MM.1S (cell line): ENCODE measurements around the gene RARA.
"Not testable (repeated sequence)": the region's sequence is repeated elsewhere in the genome, so short reads cannot be mapped to it uniquely, and the experiment has no call there.

ENCODE experiments used
- DNase-seq: peaks from one replicate; pipeline ENCODE4 v3.0.0-alpha.2; 2015
- H2AFZ ChIP-seq: fragments of 300-600 bp; sonication (generic); 2 replicates; pipeline ENCODE4 v1.6.0; 2016; ENCODE audit warnings: antibody characterized with exemption, low read length
- H3F3A ChIP-seq: fragments of 300-600 bp; sonication (generic); 2 replicates; pipeline ENCODE4 v1.6.1; 2016; ENCODE audit warnings: mild to moderate bottlenecking, antibody characterized with exemption, low read length, moderate library complexity, mixed read lengths; ENCODE audit not compliant: insufficient read depth
- H3K27ac ChIP-seq: fragments of 300-600 bp; sonication (generic); 2 replicates; pipeline ENCODE4 v1.5.1; 2016; ENCODE audit warnings: mild to moderate bottlenecking, low read length
- H3K27me3 ChIP-seq: fragments of 300-600 bp; sonication (generic); replicated peaks from 2 replicates; pipeline ENCODE4 v1.6.0; 2016; ENCODE audit warnings: low read length; ENCODE audit not compliant: insufficient read depth
- H3K36me3 ChIP-seq: fragments of 300-600 bp; sonication (generic); replicated peaks from 2 replicates; pipeline ENCODE4 v1.6.1; 2016; ENCODE audit warnings: mild to moderate bottlenecking, low read length, mixed read lengths; ENCODE audit not compliant: insufficient read depth
- H3K4me1 ChIP-seq: fragments of 300-600 bp; sonication (generic); 2 replicates; pipeline ENCODE4 v1.6.1; 2016; ENCODE audit warnings: low read length, mixed read lengths
- H3K4me2 ChIP-seq: fragments of 300-600 bp; sonication (generic); 2 replicates; pipeline ENCODE4 v1.6.0; 2016; ENCODE audit warnings: low read depth, low read length
- H3K4me3 ChIP-seq: fragments of 300-600 bp; sonication (generic); 2 replicates; pipeline ENCODE4 v1.5.1; 2016; ENCODE audit warnings: low read length, mixed read lengths
- H3K79me2 ChIP-seq: fragments of 300-600 bp; sonication (generic); 2 replicates; pipeline ENCODE4 v1.6.1; 2016; ENCODE audit warnings: mixed run types, low read length, mixed read lengths
- H3K9ac ChIP-seq: fragments of 300-600 bp; sonication (generic); 2 replicates; pipeline ENCODE4 v1.6.1; 2016; ENCODE audit warnings: low read length, mixed read lengths
- H3K9me2 ChIP-seq: fragments of 300-600 bp; sonication (generic); replicated peaks from 2 replicates; pipeline ENCODE4 v1.6.1; 2016; ENCODE audit warnings: mild to moderate bottlenecking, low read length, mixed read lengths; ENCODE audit not compliant: insufficient read depth
- H3K9me3 ChIP-seq: fragments of 300-600 bp; sonication (generic); replicated peaks from 2 replicates; pipeline ENCODE4 v1.6.1; 2016; ENCODE audit warnings: mild to moderate bottlenecking, low read length, mixed read lengths; ENCODE audit not compliant: insufficient read depth
- H4K20me1 ChIP-seq: fragments of 300-600 bp; sonication (generic); 2 replicates; pipeline ENCODE4 v1.6.1; 2016; ENCODE audit warnings: mild to moderate bottlenecking, low read length, moderate library complexity, mixed read lengths; ENCODE audit not compliant: insufficient read depth
- EZH2 ChIP-seq: fragments of 300-600 bp; sonication (generic); optimal IDR thresholded peaks from 2 replicates; pipeline ENCODE3; 2017; ENCODE audit warnings: low read depth, mild to moderate bottlenecking, antibody characterized with exemption, low read length, mixed read lengths
- EZH2phosphoT487 ChIP-seq: fragments of 300-600 bp; sonication (generic); IDR thresholded peaks from 2 replicates; pipeline ENCODE4 v1.6.1; 2018; ENCODE audit warnings: antibody characterized with exemption, low read length
- TF ChIP-seq, protein P1 (sequence below): fragments of 300-600 bp; sonication (generic); IDR thresholded peaks from 2 replicates; pipeline ENCODE4 v1.5.1; 2016; ENCODE audit warnings: antibody characterized with exemption, low read length, mixed read lengths

RARA gene

DNA sequence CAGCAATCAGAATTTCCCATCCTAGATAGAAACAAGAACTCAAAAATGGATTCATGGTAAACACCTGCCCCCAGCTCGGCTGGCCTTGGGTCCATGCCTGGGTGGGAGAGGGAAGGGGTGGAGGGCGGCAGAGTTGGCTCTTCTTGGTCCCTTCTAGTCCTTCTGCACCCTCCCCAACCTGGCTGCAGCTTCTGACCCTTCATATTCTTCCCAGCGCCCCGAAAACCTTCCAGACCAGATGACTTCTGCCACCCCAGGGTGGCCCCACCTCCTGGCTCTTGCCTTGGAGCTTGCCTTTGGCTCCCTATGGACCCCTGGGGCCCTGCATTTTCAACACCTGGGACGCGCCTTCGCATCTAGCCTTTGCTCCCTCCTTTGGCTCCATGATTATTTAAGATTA, 60.9 kb downstream of the RARA start:
- no peak overlapping the region for H3K9ac ChIP-seq
- no peak for TF ChIP-seq EZH2phosphoT487
- TF ChIP-seq EZH2 = no peak
- TF ChIP-seq, protein P1, sequence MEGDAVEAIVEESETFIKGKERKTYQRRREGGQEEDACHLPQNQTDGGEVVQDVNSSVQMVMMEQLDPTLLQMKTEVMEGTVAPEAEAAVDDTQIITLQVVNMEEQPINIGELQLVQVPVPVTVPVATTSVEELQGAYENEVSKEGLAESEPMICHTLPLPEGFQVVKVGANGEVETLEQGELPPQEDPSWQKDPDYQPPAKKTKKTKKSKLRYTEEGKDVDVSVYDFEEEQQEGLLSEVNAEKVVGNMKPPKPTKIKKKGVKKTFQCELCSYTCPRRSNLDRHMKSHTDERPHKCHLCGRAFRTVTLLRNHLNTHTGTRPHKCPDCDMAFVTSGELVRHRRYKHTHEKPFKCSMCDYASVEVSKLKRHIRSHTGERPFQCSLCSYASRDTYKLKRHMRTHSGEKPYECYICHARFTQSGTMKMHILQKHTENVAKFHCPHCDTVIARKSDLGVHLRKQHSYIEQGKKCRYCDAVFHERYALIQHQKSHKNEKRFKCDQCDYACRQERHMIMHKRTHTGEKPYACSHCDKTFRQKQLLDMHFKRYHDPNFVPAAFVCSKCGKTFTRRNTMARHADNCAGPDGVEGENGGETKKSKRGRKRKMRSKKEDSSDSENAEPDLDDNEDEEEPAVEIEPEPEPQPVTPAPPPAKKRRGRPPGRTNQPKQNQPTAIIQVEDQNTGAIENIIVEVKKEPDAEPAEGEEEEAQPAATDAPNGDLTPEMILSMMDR = no peak
- no peak for DNase-seq
- H4K20me1 ChIP-seq = no peaks in the 10 kb centered on the region
- H3F3A ChIP-seq = no peaks in the 10 kb centered on the region
- H3K27ac ChIP-seq = no peak overlapping the region
- H3K36me3 ChIP-seq = no peaks in the 10 kb centered on the region
- no peaks in the 10 kb centered on the region for H3K27me3 ChIP-seq
- H3K4me1 ChIP-seq = peaks cover 5% of the 10 kb centered on the region; the same call in 1 of the 2 replicates
- no peaks in the 10 kb centered on the region for H3K79me2 ChIP-seq
- no peaks in the 10 kb centered on the region for H3K9me3 ChIP-seq
- no peak overlapping the region for H3K4me2 ChIP-seq
- H2AFZ ChIP-seq = no peak overlapping the region
- H3K4me3 ChIP-seq = no peak overlapping the region
- H3K9me2 ChIP-seq = no peaks in the 10 kb centered on the region

DNA sequence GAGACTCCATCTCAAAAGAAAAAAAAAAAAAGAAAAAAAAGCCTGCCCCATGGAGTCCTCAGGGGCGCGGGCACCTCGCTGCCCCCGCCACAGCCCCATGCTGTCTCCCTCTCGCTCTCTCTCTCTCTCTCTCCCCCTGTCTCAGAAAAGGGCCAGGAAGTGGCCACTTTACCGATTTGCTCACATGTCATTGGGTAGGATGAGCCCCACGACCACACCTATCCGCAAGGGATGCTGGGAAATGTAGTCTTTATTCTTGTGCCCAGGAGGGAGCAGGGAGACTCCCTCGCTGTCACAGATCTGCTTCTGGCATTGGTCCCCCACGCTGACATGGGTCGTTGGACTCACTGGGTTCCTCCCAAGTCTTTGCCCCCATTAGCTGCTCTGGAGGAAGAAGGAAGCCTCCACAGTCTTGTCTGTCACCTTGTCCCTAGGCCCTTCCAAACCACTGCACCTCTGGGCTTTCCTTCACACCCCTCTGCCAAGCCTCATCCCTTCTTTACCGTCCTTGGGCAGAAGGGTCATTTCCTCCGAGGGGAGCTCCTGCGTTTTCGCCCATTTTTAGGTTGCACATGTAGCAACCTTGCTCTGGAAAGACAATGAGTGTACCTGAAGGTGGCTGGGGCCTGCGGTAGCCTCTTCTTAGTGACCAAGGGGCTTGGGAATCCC, 62.4 kb downstream of the RARA start:
- no peak overlapping the region for H3K4me3 ChIP-seq
- H3K9me3 ChIP-seq = no peaks in the 10 kb centered on the region
- H3K9me2 ChIP-seq = no peaks in the 10 kb centered on the region
- no peak for DNase-seq
- no peaks in the 10 kb centered on the region for H3K27me3 ChIP-seq
- no peaks in the 10 kb centered on the region for H3K79me2 ChIP-seq
- no peak overlapping the region for H3K9ac ChIP-seq
- H3F3A ChIP-seq = no peaks in the 10 kb centered on the region
- TF ChIP-seq, protein P1 = no peak
- no peak for TF ChIP-seq EZH2phosphoT487
- TF ChIP-seq EZH2 = no peak
- no peaks in the 10 kb centered on the region for H3K36me3 ChIP-seq
- no peaks in the 10 kb centered on the region for H4K20me1 ChIP-seq
- H3K27ac ChIP-seq = no peak overlapping the region
- no peak overlapping the region for H2AFZ ChIP-seq
- no peak overlapping the region for H3K4me2 ChIP-seq
- peaks cover 5% of the 10 kb centered on the region; the same call in 1 of the 2 replicates for H3K4me1 ChIP-seq

DNA sequence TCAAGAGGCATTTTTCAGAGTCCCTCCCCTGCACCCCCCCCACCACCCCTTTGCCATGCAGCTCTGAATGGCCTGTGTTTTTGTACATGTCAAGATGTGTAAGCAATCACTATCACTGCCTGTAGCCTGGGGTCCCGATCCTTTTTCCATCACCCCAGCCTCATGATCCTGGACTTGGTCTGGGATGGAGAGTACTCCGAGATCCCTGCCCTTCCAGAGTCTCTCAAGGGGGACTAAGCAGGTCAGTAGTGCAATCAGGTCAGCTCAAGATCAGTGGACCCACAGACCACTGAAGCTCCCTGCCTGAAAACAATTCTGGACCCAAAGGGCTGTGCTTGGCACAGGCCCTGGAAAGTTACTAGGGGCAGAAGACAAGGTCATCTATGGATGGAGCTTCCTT, 63.1 kb downstream of the RARA start:
- TF ChIP-seq EZH2phosphoT487 (no peak), EZH2 (no peak)
- TF ChIP-seq, protein P1 = no peak

DNA sequence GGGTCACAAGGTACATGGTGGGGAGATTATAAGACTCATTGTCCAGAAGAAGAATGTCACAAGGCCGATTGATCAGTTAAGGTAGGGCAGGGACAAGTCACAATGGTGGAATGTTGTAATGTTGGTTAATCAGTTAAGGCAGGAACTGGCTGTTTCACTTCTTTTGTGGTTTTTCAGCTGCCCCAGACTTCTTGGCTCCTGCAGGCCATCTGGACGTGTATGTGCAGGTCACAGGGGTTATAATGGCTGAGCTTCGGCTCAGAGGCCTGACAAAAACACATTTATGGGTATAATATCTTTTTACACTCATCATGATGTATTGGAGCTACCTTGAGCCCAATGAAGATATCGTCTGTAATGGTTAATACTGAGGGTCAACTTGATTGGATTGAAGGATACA, 63.7 kb downstream of the RARA start:
- not testable (repeated sequence) for H3K27me3 ChIP-seq, H2AFZ ChIP-seq, H3K79me2 ChIP-seq, H3K9ac ChIP-seq, H3K36me3 ChIP-seq, H3K4me2 ChIP-seq, H3K9me2 ChIP-seq, H3F3A ChIP-seq, H3K27ac ChIP-seq, H3K4me3 ChIP-seq, H3K9me3 ChIP-seq, H3K4me1 ChIP-seq, H4K20me1 ChIP-seq
- DNase-seq = peak; percentile 33

More for the DNA sequence above, 63.1 kb downstream of the RARA start:
- Histone ChIP-seq H3K27me3 (no peaks in the 10 kb centered on the region), H3K27ac (no peak overlapping the region), H3K79me2 (no peaks in the 10 kb centered on the region), H4K20me1 (no peaks in the 10 kb centered on the region), H3K4me3 (no peak overlapping the region), H3K36me3 (no peaks in the 10 kb centered on the region), H3F3A (no peaks in the 10 kb centered on the region), H3K4me1 (peaks cover 5% of the 10 kb centered on the region; the same call in 1 of the 2 replicates), H3K9me2 (no peaks in the 10 kb centered on the region), H3K9ac (no peak overlapping the region), H3K4me2 (no peak overlapping the region), H2AFZ (no peak overlapping the region), H3K9me3 (no peaks in the 10 kb centered on the region)
- DNase-seq = no peak
